Measurements from ENCODE around the gene ZNF790.

ZNF790 gene

GRCh38 chr19:36837906-36838783, at the start of gene ZNF790:
Gene ZNF790, minus strand, starts transcription at chr19:36838387. Its CDS starts 12,768 bp downstream, at chr19:36825619.
- DNase-seq: peak; percentile 81 to 84

DNA sequence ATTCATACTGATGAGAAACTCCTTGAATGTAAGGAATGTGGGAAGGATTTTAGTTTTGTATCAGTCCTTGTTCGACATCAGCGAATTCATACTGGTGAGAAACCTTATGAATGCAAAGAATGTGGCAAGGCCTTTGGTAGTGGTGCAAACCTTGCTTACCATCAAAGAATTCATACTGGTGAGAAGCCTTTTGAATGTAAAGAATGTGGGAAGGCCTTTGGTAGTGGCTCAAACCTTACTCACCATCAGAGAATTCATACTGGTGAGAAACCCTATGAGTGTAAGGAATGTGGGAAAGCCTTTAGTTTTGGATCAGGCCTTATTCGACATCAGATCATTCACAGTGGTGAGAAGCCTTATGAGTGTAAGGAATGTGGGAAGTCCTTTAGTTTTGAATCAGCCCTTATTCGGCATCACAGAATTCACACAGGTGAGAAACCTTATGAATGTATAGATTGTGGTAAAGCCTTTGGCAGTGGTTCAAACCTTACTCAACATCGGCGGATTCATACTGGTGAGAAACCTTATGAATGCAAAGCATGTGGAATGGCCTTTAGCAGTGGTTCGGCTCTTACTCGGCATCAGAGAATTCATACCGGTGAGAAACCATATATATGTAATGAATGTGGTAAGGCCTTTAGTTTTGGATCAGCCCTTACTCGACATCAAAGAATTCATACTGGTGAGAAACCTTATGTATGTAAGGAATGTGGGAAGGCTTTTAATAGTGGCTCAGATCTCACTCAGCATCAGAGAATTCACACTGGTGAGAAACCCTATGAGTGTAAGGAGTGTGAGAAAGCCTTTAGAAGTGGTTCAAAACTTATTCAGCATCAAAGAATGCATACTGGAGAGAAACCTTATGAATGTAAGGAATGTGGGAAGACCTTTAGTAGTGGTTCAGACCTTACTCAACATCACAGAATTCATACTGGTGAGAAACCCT, 39.1 kb upstream of the ZNF790 start:
- DNase-seq: no peak

DNA sequence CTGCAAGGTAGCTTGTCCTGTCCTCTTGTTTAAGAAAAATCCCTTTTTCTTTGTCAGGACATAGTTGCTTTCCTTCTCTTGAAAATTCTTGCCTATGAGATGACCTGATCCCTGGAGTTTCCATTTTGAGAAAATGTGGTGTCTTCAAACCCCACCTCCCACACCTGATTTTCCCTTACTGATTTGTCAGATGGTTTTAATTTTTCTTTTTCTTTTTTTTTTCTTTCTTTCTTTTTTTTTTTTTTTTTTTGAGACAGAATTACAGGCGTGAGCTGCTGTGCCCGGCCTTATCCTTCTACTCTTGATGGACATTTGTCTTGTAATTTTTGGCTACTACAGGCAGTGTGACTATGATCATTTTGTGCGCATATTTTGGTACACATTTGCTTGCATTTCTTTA, 13.7 kb upstream of the ZNF790 start:
- DNase-seq: no peak

DNA sequence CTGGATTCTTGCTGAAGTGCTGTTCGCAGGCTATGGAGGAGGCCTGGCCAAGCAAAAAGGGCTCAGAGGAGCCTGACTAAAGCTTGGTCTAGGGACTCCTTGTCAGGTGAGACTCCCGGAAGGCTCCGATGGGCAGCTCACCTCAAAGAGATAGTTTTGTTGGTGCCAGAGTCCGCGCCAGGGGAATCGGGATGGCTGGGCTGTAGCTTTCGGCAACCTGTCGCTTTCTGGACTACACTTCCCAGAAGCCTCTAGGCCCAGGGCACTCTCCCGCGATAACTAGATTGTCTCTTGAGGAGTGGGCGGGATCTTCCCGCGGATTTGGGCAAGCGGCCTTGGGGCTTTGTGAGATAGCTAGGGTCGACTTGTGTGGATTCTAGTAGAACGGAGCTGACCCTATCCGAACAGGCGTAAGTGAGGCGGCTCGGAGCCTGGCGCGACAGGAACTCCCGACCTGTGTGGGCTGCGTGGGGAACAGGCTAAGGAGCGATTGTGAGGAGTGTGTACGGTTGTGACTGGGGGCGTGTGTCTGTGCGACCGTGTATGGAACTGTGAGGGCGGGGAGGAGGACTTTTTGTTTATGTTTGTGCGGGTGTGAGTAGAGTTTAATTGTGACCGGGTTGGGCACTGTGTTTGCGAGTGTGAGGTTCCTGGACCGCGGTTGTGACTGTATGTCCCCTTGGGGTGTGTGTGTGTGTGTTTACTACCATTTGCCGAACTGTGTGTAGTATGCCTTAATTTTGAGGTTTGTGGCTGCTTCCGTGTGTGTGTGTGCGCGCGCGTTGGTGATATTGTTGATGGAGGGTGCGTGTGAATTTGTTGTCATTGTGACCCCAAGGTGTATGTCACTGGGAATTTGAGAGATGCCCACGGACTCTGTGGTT, 12.6 kb upstream of the ZNF790 start, which contains the start of gene ZNF345:
Gene ZNF345 (plus strand): TSS at position 318 of the 884 bp plus-strand sequence. CDS start 25,955 bp downstream, outside the sequence.
- peak; percentile 90 to 93 for DNase-seq

- peak; percentile 88 to 93 for DNase-seq
Measured at GRCh38 chr19:36849701-36850558, 11.7 kb upstream of the ZNF790 start.

- no peak for DNase-seq
Measured at GRCh38 chr19:36847968-36848367, 9.8 kb upstream of the ZNF790 start.

- DNase-seq: no peak
Measured at GRCh38 chr19:36838784-36839324, 667 bp upstream of the ZNF790 start.

DNA sequence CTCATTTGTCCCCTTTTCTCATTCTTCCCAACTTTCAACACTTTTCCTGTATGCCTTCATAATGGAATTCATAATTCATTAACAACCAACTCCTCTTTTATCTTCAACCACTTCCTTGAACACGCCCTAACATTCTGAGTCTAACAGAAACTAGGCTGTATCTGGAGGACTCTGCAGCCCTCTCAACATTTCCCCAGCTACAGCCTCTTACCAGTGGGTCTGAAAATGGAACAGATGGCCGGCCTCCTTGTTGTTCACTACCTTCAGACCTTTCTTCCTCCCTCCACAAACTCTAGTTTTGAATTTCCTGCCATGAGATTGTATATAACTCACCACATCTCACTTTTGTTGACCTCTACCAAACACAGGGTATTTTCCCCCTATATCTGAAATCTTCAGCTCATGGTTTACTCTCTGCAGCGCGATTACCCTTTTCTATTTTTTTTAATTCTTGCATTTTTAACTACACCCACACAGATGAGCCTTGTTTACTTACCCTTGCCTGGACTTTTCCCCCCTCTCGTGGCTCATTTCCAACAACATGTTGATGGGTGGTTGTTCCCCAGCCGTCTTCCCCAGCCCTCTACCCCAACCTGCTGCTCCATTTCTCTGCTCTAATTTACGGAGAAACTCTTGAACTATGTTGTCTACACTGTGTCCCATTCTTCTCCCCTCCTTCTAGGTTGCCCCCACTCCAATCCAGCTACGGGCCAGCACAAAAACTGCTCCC, 846 bp downstream of the ZNF790 start:
- no peak for DNase-seq

DNA sequence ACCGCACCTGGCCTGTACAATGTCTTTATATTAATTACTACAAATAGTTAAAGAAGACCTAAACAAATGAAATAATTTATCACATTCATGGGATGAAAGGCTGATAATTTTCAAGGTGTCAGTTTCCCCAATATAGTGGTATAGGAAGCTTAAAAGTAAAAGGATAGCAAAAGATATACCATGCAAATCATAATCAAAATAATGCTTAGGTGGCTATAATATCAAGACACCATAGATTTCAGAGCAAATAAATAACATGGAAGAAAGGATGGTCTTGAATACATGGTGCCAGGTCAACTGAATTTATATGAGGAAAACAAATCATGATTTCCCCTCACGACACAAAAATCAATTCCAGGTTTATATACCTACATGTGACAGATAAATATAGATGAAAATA, 4.8 kb downstream of the ZNF790 start:
- no peak for DNase-seq

DNA sequence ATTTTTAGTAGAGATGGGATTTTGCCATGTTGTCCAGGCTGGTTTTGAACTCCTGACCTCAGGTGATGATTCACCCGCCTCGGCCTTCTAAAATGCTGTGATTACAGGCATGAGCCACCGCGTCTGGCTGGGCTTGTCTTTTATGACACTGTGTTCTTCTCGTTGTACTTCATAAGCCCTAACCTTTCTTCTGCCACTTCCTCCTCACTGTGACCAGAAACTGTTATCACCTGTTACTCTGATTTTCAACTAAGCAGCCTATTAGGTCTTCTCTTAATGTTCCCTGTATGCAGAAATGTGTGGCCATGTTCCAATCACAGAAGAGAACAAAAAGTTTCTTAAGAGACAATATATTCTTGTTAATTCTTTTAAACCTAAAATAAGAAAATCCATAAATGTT, 16.4 kb downstream of the ZNF790 start:
- no peak for DNase-seq

- no peak for DNase-seq
Measured at GRCh38 chr19:36819130-36819630, 19.0 kb downstream of the ZNF790 start.

DNA sequence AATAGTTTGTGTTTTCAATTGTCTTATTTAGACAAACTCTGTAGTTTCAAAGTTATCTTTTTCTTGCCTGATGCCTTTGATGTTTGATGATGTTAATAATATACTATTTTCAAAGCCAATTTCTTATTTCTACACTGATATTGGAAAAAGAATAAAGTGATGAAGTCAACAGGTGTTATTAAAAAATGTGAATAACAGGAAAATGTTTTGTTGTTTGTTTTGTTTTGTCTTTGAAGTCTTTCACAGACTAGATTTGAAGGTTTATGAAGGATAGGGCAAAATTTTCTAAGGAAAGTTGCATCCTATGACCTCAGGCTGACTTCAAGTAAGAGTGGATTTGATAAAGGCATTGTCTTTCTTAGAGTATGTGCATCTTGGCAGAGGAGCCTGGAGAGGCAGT, 31.2 kb downstream of the ZNF790 start:
- no peak for DNase-seq

GRCh38 chr19:36805364-36805763, 32.8 kb downstream of the ZNF790 start:
- DNase-seq: no peak

DNA sequence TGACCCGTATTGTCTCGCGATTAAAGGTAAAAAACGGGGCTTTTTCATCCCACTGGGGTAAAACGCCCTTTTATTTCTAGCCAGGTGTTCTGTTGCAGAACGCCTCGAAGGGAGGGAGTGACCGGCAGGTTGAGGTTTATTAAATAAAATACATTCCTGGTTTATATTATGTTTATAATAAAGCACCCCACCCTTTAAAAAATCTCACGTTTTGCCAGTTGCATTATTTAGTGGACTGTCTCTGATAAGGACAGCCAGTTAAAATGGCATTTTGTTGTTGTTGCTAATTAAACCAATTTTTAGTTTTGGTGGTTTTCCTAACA, 40.4 kb downstream of the ZNF790 start:
- DNase-seq: no peak

- DNase-seq: no peak
Measured at GRCh38 chr19:36796714-36796992, 41.5 kb downstream of the ZNF790 start.

- DNase-seq: peak in 1 of 2 donors; percentile 6
Measured at GRCh38 chr19:36791420-36792141, 46.6 kb downstream of the ZNF790 start.

- DNase-seq: no peak
Measured at GRCh38 chr19:36775768-36776167, 62.4 kb downstream of the ZNF790 start.

DNA sequence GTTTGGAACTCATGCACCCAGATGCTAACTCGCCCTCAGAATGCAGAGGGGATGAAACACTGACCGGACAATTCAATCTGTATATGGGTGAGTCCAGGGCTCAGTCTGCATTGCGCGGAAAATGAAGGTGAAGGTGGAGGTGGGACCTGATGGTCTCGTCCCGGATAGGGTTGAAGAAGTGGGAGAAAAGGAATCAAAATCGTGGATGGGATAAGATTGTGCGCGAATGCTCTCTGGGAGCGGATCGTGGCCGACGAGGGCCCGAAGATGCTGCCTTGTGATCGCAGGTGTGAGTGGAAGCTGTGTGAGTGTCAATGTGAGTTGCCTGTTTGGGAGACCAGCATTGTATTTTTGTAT, 65.0 kb downstream of the ZNF790 start:
- DNase-seq: no peak

GRCh38 chr19:36772311-36773222, 65.6 kb downstream of the ZNF790 start, which contains the start of gene ZNF850:
Gene ZNF850, minus strand, starts transcription at chr19:36772807. Its CDS starts 10,201 bp downstream, at chr19:36762606.
- peak; percentile 89 to 96 for DNase-seq

All from inflammatory macrophage treated with lipopolysaccharide for 1 hour (primary cell).